Mesenchymal stem cell (in vitro differentiated cells and primary cell): ENCODE data around the gene CYP19A1.

Experiments used
- DNase-seq: peaks from one replicate; pipeline ENCODE4 v3.0.0-alpha.2; 2013
- H2AFZ ChIP-seq: one replicate; pipeline ENCODE4 v1.6.1; 2013; ENCODE audit warnings: low read depth, mild to moderate bottlenecking, control low read depth, inconsistent platforms, low read length, moderate library complexity
- H2AK5ac ChIP-seq: 2 replicates; pipeline ENCODE4 v1.6.1; 2013; ENCODE audit warnings: low read length, moderate library complexity, mild to moderate bottlenecking, inconsistent platforms; ENCODE audit not compliant: severe bottlenecking
- H2BK120ac ChIP-seq: one replicate; pipeline ENCODE4 v1.6.1; 2013; ENCODE audit warnings: low read depth, mild to moderate bottlenecking, inconsistent platforms, low read length, moderate library complexity
- H2BK12ac ChIP-seq, 2 experiments: one replicate each; pipeline ENCODE4 v1.6.1; 2013; ENCODE audit warnings: inconsistent platforms in 2 of 2, low read length in 2 of 2, mild to moderate bottlenecking in 2 of 2, moderate library complexity in 2 of 2, control low read depth in 1 of 2
- H2BK15ac ChIP-seq: one replicate; pipeline ENCODE4 v1.6.1; 2013; ENCODE audit warnings: mild to moderate bottlenecking, low read depth, inconsistent platforms; ENCODE audit not compliant: poor library complexity, severe bottlenecking
- H2BK5ac ChIP-seq: 2 replicates; pipeline ENCODE4 v1.6.1; 2013; ENCODE audit warnings: low read depth, mild to moderate bottlenecking, low read length, control low read depth, inconsistent platforms; ENCODE audit not compliant: poor library complexity, severe bottlenecking
- H3K14ac ChIP-seq, 2 experiments: one replicate each; pipeline ENCODE4 v1.6.1; 2013; ENCODE audit warnings: inconsistent platforms in 2 of 2, low read length in 2 of 2, control low read depth in 1 of 2, mild to moderate bottlenecking in 1 of 2, moderate library complexity in 1 of 2
- H3K18ac ChIP-seq, 2 experiments: one replicate each; pipeline ENCODE4 v1.6.1; 2013; ENCODE audit warnings: inconsistent platforms in 2 of 2, low read length in 2 of 2, control low read depth in 1 of 2, low read depth in 1 of 2, mild to moderate bottlenecking in 1 of 2
- H3K23ac ChIP-seq, 2 experiments: one replicate each; pipeline ENCODE4 v1.6.1; 2013; ENCODE audit warnings: inconsistent platforms in 2 of 2, low read length in 2 of 2, mild to moderate bottlenecking in 2 of 2, moderate library complexity in 2 of 2, control low read depth in 1 of 2
- H3K27ac ChIP-seq: 2 replicates; pipeline ENCODE4 v1.5.1; 2013; ENCODE audit warnings: mild to moderate bottlenecking, moderate library complexity, low read length, control low read depth, inconsistent platforms; ENCODE audit not compliant: poor library complexity, severe bottlenecking
- H3K27me3 ChIP-seq, 2 experiments: 2 replicates each; pipeline versions ENCODE4 v1.6.1 to v1.7.0; 2013; ENCODE audit warnings: low read length in 2 of 2, mild to moderate bottlenecking in 2 of 2, moderate library complexity in 2 of 2, control low read depth in 1 of 2, inconsistent platforms in 1 of 2; ENCODE audit not compliant: control insufficient read depth in 1 of 2, insufficient read depth in 1 of 2
- H3K36me3 ChIP-seq, 2 experiments: 2 replicates each; pipeline versions ENCODE4 v1.6.1 to v1.7.0; 2013; ENCODE audit warnings: low read length in 2 of 2, control low read depth in 1 of 2, inconsistent platforms in 1 of 2, low read depth in 1 of 2, mild to moderate bottlenecking in 1 of 2; ENCODE audit not compliant: insufficient read depth in 2 of 2, control insufficient read depth in 1 of 2
- H3K4ac ChIP-seq, 2 experiments: one replicate each; pipeline ENCODE4 v1.6.1; 2013; ENCODE audit warnings: inconsistent platforms in 2 of 2, low read length in 2 of 2, mild to moderate bottlenecking in 2 of 2, moderate library complexity in 2 of 2, control low read depth in 1 of 2, low read depth in 1 of 2
- H3K4me1 ChIP-seq: 2 replicates; pipeline ENCODE4 v1.6.1; 2013; ENCODE audit warnings: low read depth, low read length, control low read depth; ENCODE audit not compliant: control insufficient read depth, insufficient read depth
- H3K4me2 ChIP-seq: 2 replicates; pipeline ENCODE4 v1.6.1; 2013; ENCODE audit warnings: low read length, mild to moderate bottlenecking, inconsistent platforms; ENCODE audit not compliant: poor library complexity, severe bottlenecking
- H3K4me3 ChIP-seq, 2 experiments: 2 replicates each; pipeline versions ENCODE4 v1.5.1 to v1.7.0; 2013; ENCODE audit warnings: low read length in 2 of 2, mild to moderate bottlenecking in 2 of 2, control low read depth in 1 of 2, low read depth in 1 of 2; ENCODE audit not compliant: insufficient read depth in 1 of 2
- H3K79me1 ChIP-seq: replicated peaks from 2 replicates; pipeline ENCODE4 v1.6.1; 2013; ENCODE audit warnings: mild to moderate bottlenecking, control low read depth, low read length, inconsistent platforms; ENCODE audit not compliant: poor library complexity, severe bottlenecking
- H3K9ac ChIP-seq: 2 replicates; pipeline ENCODE4 v1.7.0; 2013; ENCODE audit warnings: mild to moderate bottlenecking, low read length, moderate library complexity
- H3K9me3 ChIP-seq: 2 replicates; pipeline ENCODE4 v1.7.0; 2013; ENCODE audit warnings: mild to moderate bottlenecking, low read length; ENCODE audit not compliant: control insufficient read depth
- H4K8ac ChIP-seq: one replicate; pipeline ENCODE4 v1.6.1; 2013; ENCODE audit warnings: inconsistent platforms, mild to moderate bottlenecking, low read length, moderate library complexity
- H4K91ac ChIP-seq: one replicate; pipeline ENCODE4 v1.6.1; 2013; ENCODE audit warnings: mild to moderate bottlenecking, low read length, inconsistent platforms
- whole genome bisulfite sequencing: methylation state at CpG from one replicate; pipeline ENCODE4 v1.1.7; 2013; ENCODE audit warnings: mixed read lengths; 5-methylcytosine and 5-hydroxymethylcytosine counted together

Gene CYP19A1

GRCh38 chr15:51212909-51213308 is 125.5 kb downstream of the CYP19A1 start:
- no peak overlapping the region for H2BK15ac ChIP-seq
- no peak overlapping the region for H4K8ac ChIP-seq
- DNase-seq = no peak
- no peak overlapping the region for H3K4me3 ChIP-seq
- no peak overlapping the region for H2AFZ ChIP-seq
- H2BK120ac ChIP-seq = no peak overlapping the region
- peaks cover 0 to 7% of the 10 kb centered on the region in 2 experiments for H3K36me3 ChIP-seq
- H2BK12ac ChIP-seq = no peak overlapping the region
- H3K4me1 ChIP-seq = no peaks in the 10 kb centered on the region
- 92% methylated on average over 2 of the region's 2 CpGs for WGBS
- H3K14ac ChIP-seq = no peak overlapping the region
- H3K27ac ChIP-seq = no peak overlapping the region
- H2BK5ac ChIP-seq = no peak overlapping the region
- H3K9me3 ChIP-seq = no peaks in the 10 kb centered on the region
- H3K9ac ChIP-seq = no peak overlapping the region
- no peak overlapping the region for H3K4me2 ChIP-seq
- H3K4ac ChIP-seq = no peak overlapping the region
- peaks cover 0 to 21% of the 10 kb centered on the region in 2 experiments for H3K27me3 ChIP-seq
- H4K91ac ChIP-seq = no peak overlapping the region
- no peak overlapping the region for H3K23ac ChIP-seq
- no peak overlapping the region for H2AK5ac ChIP-seq
- H3K79me1 ChIP-seq = no peaks in the 10 kb centered on the region
- H3K18ac ChIP-seq = no peak overlapping the region

- H3K4me3 ChIP-seq = no peak overlapping the region
- no peak overlapping the region for H3K4ac ChIP-seq
- no peak overlapping the region for H2BK120ac ChIP-seq
- H3K4me1 ChIP-seq = no peaks in the 10 kb centered on the region
- DNase-seq = no peak
- H3K27ac ChIP-seq = no peak overlapping the region
- no peak overlapping the region for H2BK15ac ChIP-seq
- WGBS = 74% methylated on average over 5 of the region's 5 CpGs
- no peak overlapping the region for H3K9ac ChIP-seq
- no peak overlapping the region for H2BK5ac ChIP-seq
- no peak overlapping the region for H4K8ac ChIP-seq
- no peaks in the 10 kb centered on the region for H3K79me1 ChIP-seq
- H4K91ac ChIP-seq = no peak overlapping the region
- H3K36me3 ChIP-seq = peaks cover 0 to 7% of the 10 kb centered on the region in 2 experiments
- H3K14ac ChIP-seq = no peak overlapping the region
- peaks cover 0 to 23% of the 10 kb centered on the region in 2 experiments for H3K27me3 ChIP-seq
- H3K18ac ChIP-seq = no peak overlapping the region
- H2AK5ac ChIP-seq = no peak overlapping the region
- H3K23ac ChIP-seq = no peak overlapping the region
- no peak overlapping the region for H3K4me2 ChIP-seq
- no peaks in the 10 kb centered on the region for H3K9me3 ChIP-seq
- H2BK12ac ChIP-seq = no peak overlapping the region
- no peak overlapping the region for H2AFZ ChIP-seq
Observed at GRCh38 chr15:51212239-51212638, 126.2 kb downstream of the CYP19A1 start.

- Histone ChIP-seq H3K9ac (no peak overlapping the region), H2BK5ac (no peak overlapping the region), H3K14ac (no peak overlapping the region), H2BK12ac (no peak overlapping the region), H2BK120ac (no peak overlapping the region), H3K4me1 (no peaks in the 10 kb centered on the region), H3K4ac (no peak overlapping the region), H2AK5ac (no peak overlapping the region), H3K79me1 (no peaks in the 10 kb centered on the region), H3K36me3 (no peaks in the 10 kb centered on the region), H3K9me3 (no peaks in the 10 kb centered on the region), H3K18ac (no peak overlapping the region), H3K4me3 (no peak overlapping the region), H2AFZ (no peak overlapping the region), H3K23ac (no peak overlapping the region), H3K27me3 (peaks cover 0 to 51% of the 10 kb centered on the region in 2 experiments), H4K8ac (no peak overlapping the region), H3K4me2 (no peak overlapping the region), H3K27ac (no peak overlapping the region), H2BK15ac (no peak overlapping the region), H4K91ac (no peak overlapping the region)
- WGBS = 95% methylated on average over 2 of the region's 3 CpGs
- no peak for DNase-seq
Observed at GRCh38 chr15:51205050-51205975, 133.1 kb downstream of the CYP19A1 start.

GRCh38 chr15:51203797-51204196 is 134.6 kb downstream of the CYP19A1 start:
- WGBS = 75% methylated on average over 1 of the region's 2 CpGs
- H2BK120ac ChIP-seq = no peak overlapping the region
- no peak overlapping the region for H3K4me3 ChIP-seq
- no peaks in the 10 kb centered on the region for H3K9me3 ChIP-seq
- H2BK12ac ChIP-seq = no peak overlapping the region
- H2AK5ac ChIP-seq = no peak overlapping the region
- H3K23ac ChIP-seq = no peak overlapping the region
- H2BK15ac ChIP-seq = no peak overlapping the region
- no peaks in the 10 kb centered on the region for H3K79me1 ChIP-seq
- no peak overlapping the region for H4K91ac ChIP-seq
- no peak overlapping the region for H3K14ac ChIP-seq
- peak overlapping the region; percentile 70 for H3K9ac ChIP-seq
- H2AFZ ChIP-seq = no peak overlapping the region
- no peak for DNase-seq
- no peak overlapping the region for H4K8ac ChIP-seq
- H3K4ac ChIP-seq = no peak overlapping the region
- H3K27me3 ChIP-seq = peaks cover 0 to 55% of the 10 kb centered on the region in 2 experiments
- H3K4me2 ChIP-seq = no peak overlapping the region
- no peak overlapping the region for H2BK5ac ChIP-seq
- no peak overlapping the region for H3K27ac ChIP-seq
- no peaks in the 10 kb centered on the region for H3K36me3 ChIP-seq
- no peak overlapping the region for H3K18ac ChIP-seq
- no peaks in the 10 kb centered on the region for H3K4me1 ChIP-seq
